ENCODE data around the gene KLHL22.

DNA sequence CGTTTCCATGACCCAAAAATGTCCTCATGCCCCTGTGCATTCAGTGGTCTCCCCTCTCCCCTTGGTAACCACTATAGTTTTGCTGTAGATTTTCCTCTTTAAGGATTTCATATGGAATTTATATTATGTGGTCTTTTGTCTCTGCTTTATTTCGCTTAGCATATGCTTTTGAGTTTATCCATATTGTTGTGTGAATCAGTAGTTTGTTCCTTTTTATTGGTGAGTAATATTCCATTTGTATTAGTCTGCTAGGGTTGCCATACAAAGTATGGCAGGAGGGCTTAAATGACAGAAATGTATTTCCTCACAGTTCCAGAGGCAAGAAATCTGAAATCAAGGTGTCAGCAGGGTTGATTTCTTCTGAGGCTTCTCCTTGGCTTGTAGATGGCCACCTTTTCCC is 98.1 kb downstream of the KLHL22 start:
- TF ChIP-seq CTCF (IDR thresholded peaks at IDR 0.05): no peak
- TF ChIP-seq POLR2A (IDR thresholded peaks at IDR 0.05): no peak

Data from uterus (tissue), 2 donors.